Tibial nerve (tissue), 4 donors: ENCODE results near the gene ARHGEF37. TPM values are rescaled to one million over a fixed set of nuclear protein-coding genes. Genes with fewer than 3 reads are reported as not detected.
A peak's percentile ranks its signal among the peaks of the same experiment; 100 is the strongest.
"Not testable (repeated sequence)": the region's sequence is repeated elsewhere in the genome, so short reads cannot be mapped to it uniquely, and the experiment has no call there.

ENCODE experiments used
- DNase-seq, 2 donors: peaks; one replicate each; pipeline ENCODE4 v3.0.0-alpha.2; 2019; ENCODE audit warnings: low spot score in 2 of 2
- H3K27ac ChIP-seq, 4 donors: fragments of 200-600 bp; sonication (generic) in 3 of 4; one replicate each; pipeline ENCODE4 v1.5.1; 2017 to 2019; ENCODE audit warnings: mild to moderate bottlenecking in 1 of 4
- H3K27me3 ChIP-seq, 2 donors: fragments of 200-600 bp; sonication (generic) in 1 of 2; one replicate each; pipeline versions ENCODE4 v1.5.1 to v1.6.0; 2017 to 2019
- H3K36me3 ChIP-seq, 3 donors: fragments of 200-600 bp; sonication (generic); one replicate each; pipeline ENCODE4 v1.5.1; 2018 to 2019
- H3K4me1 ChIP-seq, 4 donors: fragments of 200-600 bp; sonication (generic) in 3 of 4; one replicate each; pipeline ENCODE4 v1.5.1; 2017 to 2019
- H3K4me3 ChIP-seq, 4 donors: fragments of 200-600 bp; sonication (generic) in 3 of 4; one replicate each; pipeline ENCODE4 v1.5.1; 2017 to 2019; ENCODE audit warnings: mild to moderate bottlenecking in 1 of 4, moderate library complexity in 1 of 4
- H3K9me3 ChIP-seq, 4 donors: fragments of 200-600 bp; sonication (generic) in 3 of 4; one replicate each; pipeline ENCODE4 v1.5.1; 2017 to 2019
- EP300 ChIP-seq, 2 donors: sonication (generic); formaldehyde crosslinking; IDR thresholded peaks; one replicate each; pipeline ENCODE4 v1.6.1; 2017; ENCODE audit warnings: antibody characterized with exemption in 2 of 2, mild to moderate bottlenecking in 1 of 2
- POLR2A ChIP-seq, 2 donors: fragments of 450-650 bp; IDR thresholded peaks; one replicate each; pipeline ENCODE4 v1.6.1; 2017; ENCODE audit warnings: antibody characterized with exemption in 2 of 2, mild to moderate bottlenecking in 2 of 2, moderate library complexity in 2 of 2
- WGBS, 2 donors: methylation state at CpG; one replicate each; pipeline ENCODE4 v1.1.5; 2018; 5-methylcytosine and 5-hydroxymethylcytosine counted together
- total RNA-seq, 4 donors: library from RNA; depleted of rRNA; stranded (reverse); fragments of >200 nt; gene quantifications; one replicate each; pipeline ENCODE4 v1.1.0, GENCODE V29; 2016
- TF ChIP-seq, protein P1 (sequence below), 5 experiments: fragments of 200-600 bp in 3 of 5; fragments of 450-650 bp in 2 of 5; sonication (generic) in 3 of 5; IDR thresholded peaks; one replicate each; pipeline ENCODE4 v1.5.1; 2016 to 2019; ENCODE audit warnings: antibody characterized with exemption in 5 of 5, mild to moderate bottlenecking in 3 of 5, moderate library complexity in 2 of 5

The ARHGEF37 gene
- total RNA-seq, 4 donors from 2014 or later, result 28.8 to 73.7 (median 62.7) TPM

GRCh38 chr5:149594206-149594895, 13.1 kb downstream of the ARHGEF37 start:
- Histone ChIP-seq H3K9me3 (no peaks in the 10 kb centered on the region), H3K27me3 (no peaks in the 10 kb centered on the region), H3K4me1 (peaks cover 0 to 70% (median 17%) of the 10 kb centered on the region in 4 donors), H3K4me3 (no peak overlapping the region), H3K27ac (peak overlapping the region; percentile 27 to 78 (median 42)), H3K36me3 (peaks cover 0 to 16% (median 0%) of the 10 kb centered on the region in 3 donors)
- no peak for DNase-seq
- WGBS, 2 donors, result 59 to 66% methylated on average over 5 of the region's 5 CpGs
- TF ChIP-seq, protein P1, sequence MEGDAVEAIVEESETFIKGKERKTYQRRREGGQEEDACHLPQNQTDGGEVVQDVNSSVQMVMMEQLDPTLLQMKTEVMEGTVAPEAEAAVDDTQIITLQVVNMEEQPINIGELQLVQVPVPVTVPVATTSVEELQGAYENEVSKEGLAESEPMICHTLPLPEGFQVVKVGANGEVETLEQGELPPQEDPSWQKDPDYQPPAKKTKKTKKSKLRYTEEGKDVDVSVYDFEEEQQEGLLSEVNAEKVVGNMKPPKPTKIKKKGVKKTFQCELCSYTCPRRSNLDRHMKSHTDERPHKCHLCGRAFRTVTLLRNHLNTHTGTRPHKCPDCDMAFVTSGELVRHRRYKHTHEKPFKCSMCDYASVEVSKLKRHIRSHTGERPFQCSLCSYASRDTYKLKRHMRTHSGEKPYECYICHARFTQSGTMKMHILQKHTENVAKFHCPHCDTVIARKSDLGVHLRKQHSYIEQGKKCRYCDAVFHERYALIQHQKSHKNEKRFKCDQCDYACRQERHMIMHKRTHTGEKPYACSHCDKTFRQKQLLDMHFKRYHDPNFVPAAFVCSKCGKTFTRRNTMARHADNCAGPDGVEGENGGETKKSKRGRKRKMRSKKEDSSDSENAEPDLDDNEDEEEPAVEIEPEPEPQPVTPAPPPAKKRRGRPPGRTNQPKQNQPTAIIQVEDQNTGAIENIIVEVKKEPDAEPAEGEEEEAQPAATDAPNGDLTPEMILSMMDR (IDR thresholded peaks at IDR 0.05), result no peak
- peak in 1 of 2 donors; percentile 25 for TF ChIP-seq EP300 (IDR thresholded peaks at IDR 0.05)
- TF ChIP-seq POLR2A (IDR thresholded peaks at IDR 0.05), result no peak

DNA sequence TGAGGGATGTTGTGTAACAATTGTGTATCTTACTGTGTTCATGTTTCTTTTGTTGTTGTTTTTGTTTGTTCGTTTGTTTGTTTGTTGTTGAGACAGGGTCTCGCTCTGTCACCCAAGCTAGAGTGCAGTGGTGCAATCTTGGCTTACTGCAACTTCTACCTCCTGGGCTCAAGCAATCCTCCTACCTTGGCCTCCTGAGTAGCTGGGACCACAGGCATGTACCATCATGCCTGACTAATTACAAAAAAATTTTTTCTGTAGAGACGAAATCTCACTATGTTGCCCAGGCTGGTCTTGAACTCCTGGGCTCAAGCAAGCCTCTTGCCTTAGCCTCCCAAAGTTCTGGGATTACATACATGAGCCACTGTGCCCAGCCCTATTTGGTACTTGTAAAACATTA, 13.8 kb downstream of the ARHGEF37 start:
- 84 to 88% methylated on average over 3 of the region's 3 CpGs for WGBS, 2 donors
- H3K27me3 ChIP-seq, DNase-seq, H3K9me3 ChIP-seq, H3K4me3 ChIP-seq: not testable (repeated sequence)
- Histone ChIP-seq H3K36me3 (peaks cover 0 to 20% (median 0%) of the 10 kb centered on the region in 3 donors), H3K27ac (peak overlapping the region; percentile 27 to 78 (median 42)), H3K4me1 (peaks cover 0 to 69% (median 17%) of the 10 kb centered on the region in 4 donors)

- Histone ChIP-seq H3K27ac (peak overlapping the region in 3 of 4 donors; percentile 19 to 78 (median 62)), H3K4me3 (no peak overlapping the region), H3K9me3 (no peaks in the 10 kb centered on the region), H3K27me3 (no peaks in the 10 kb centered on the region), H3K36me3 (peaks cover 0 to 36% (median 0%) of the 10 kb centered on the region in 3 donors), H3K4me1 (peaks cover 0 to 59% (median 17%) of the 10 kb centered on the region in 4 donors)
- TF ChIP-seq, protein P1 (IDR thresholded peaks at IDR 0.05), result no peak
- TF ChIP-seq EP300 (IDR thresholded peaks at IDR 0.05), result peak in 1 of 2 donors; percentile 76
- no peak for DNase-seq
- 88 to 89% methylated on average over 2 of the region's 2 CpGs for WGBS, 2 donors
These were observed 15.4 kb downstream of the ARHGEF37 start for GRCh38 chr5:149596712-149597111.

GRCh38 chr5:149597618-149598017, 16.3 kb downstream of the ARHGEF37 start:
- Histone ChIP-seq H3K27ac (peak overlapping the region in 2 of 4 donors; percentile 50 to 78), H3K36me3 (peaks cover 0 to 45% (median 0%) of the 10 kb centered on the region in 3 donors), H3K27me3 (no peaks in the 10 kb centered on the region), H3K4me1 (peaks cover 0 to 51% (median 17%) of the 10 kb centered on the region in 4 donors), H3K4me3 (no peak overlapping the region), H3K9me3 (no peaks in the 10 kb centered on the region)
- WGBS, 2 donors, result 97 to 99% methylated on average over 7 of the region's 7 CpGs
- TF ChIP-seq, protein P1 (IDR thresholded peaks at IDR 0.05), result no peak
- TF ChIP-seq EP300 (IDR thresholded peaks at IDR 0.05) (no peak), POLR2A (IDR thresholded peaks at IDR 0.05) (no peak)
- no peak for DNase-seq

- Histone ChIP-seq H3K36me3 (peaks cover 0 to 51% (median 0%) of the 10 kb centered on the region in 3 donors), H3K4me1 (peaks cover 0 to 45% (median 17%) of the 10 kb centered on the region in 4 donors), H3K27ac (peak overlapping the region in 1 of 4 donors; percentile 78)
- H3K4me3 ChIP-seq, H3K27me3 ChIP-seq, H3K9me3 ChIP-seq, DNase-seq: not testable (repeated sequence)
- WGBS, 2 donors, result 95 to 98% methylated on average over 2 of the region's 2 CpGs
These were observed 16.9 kb downstream of the ARHGEF37 start for GRCh38 chr5:149598234-149598633.

DNA sequence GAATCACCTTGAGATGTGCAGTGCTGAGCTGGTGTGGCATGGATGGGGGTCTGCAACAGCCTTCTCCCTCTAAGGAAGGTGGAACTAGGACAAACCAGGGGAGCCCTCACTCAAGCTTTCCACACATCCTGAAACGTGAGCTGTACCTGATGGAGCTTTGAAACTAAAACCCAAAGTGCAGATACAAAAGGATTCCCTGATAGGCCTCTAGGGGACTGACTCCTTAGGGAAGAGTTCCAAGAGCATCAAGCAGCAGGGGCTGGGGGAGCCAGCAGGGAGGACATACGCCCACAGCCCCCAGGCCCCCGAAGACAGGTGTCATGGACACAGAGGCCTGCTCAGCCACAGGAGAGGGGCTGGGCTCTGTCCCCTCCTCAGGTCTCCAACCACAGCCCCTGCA, 17.7 kb downstream of the ARHGEF37 start:
- H3K36me3 ChIP-seq, result peaks cover 0 to 58% (median 0%) of the 10 kb centered on the region in 3 donors
- peak overlapping the region in 1 of 4 donors; percentile 14 for H3K27ac ChIP-seq
- no peak for DNase-seq
- no peaks in the 10 kb centered on the region for H3K9me3 ChIP-seq
- H3K4me1 ChIP-seq, result peaks cover 0 to 40% (median 15%) of the 10 kb centered on the region in 4 donors
- TF ChIP-seq POLR2A (IDR thresholded peaks at IDR 0.05) (no peak), EP300 (IDR thresholded peaks at IDR 0.05) (no peak)
- TF ChIP-seq, protein P1 (IDR thresholded peaks at IDR 0.05), result no peak
- 89 to 92% methylated on average over 3 of the region's 3 CpGs for WGBS, 2 donors
- no peak overlapping the region for H3K4me3 ChIP-seq
- no peaks in the 10 kb centered on the region for H3K27me3 ChIP-seq
